Uterus (tissue), 4 donors: Measurements from ENCODE around the gene ACR. TPM values are rescaled to one million over a fixed set of nuclear protein-coding genes. Genes with fewer than 3 reads are reported as not detected.

Experiments used
- DNase-seq, 2 donors: peaks; one replicate each; pipeline ENCODE4 v3.0.0-alpha.2; 2019 to 2020
- H3K27ac ChIP-seq, 2 donors: fragments of 200-600 bp; sonication (generic); 1 replicate in 1 of 2; 2 replicates in 1 of 2; pipeline ENCODE4 v1.5.1; 2016 to 2018
- H3K27me3 ChIP-seq, 2 donors: fragments of 200-600 bp; sonication (generic); one replicate each; pipeline ENCODE4 v1.5.1; 2018 to 2019; ENCODE audit warnings: control low read depth in 1 of 2
- H3K36me3 ChIP-seq, 2 donors: fragments of 200-600 bp; sonication (generic); one replicate each; pipeline ENCODE4 v1.5.1; 2019; ENCODE audit warnings: control low read depth in 1 of 2
- H3K4me1 ChIP-seq, 2 donors: fragments of 200-600 bp; sonication (generic); one replicate each; pipeline ENCODE4 v1.5.1; 2018 to 2019; ENCODE audit warnings: control low read depth in 1 of 2
- H3K4me3 ChIP-seq, 2 donors: fragments of 200-600 bp; sonication (generic); 1 replicate in 1 of 2; 2 replicates in 1 of 2; pipeline ENCODE4 v1.5.1; 2018 to 2019; ENCODE audit warnings: mild to moderate bottlenecking in 1 of 2
- H3K9me3 ChIP-seq, 2 donors: fragments of 200-600 bp; sonication (generic); one replicate each; pipeline ENCODE4 v1.5.1; 2019; ENCODE audit warnings: control low read depth in 1 of 2
- POLR2A ChIP-seq, 2 donors: fragments of 450-650 bp; IDR thresholded peaks; one replicate each; pipeline ENCODE4 v1.6.1; 2016; ENCODE audit warnings: antibody characterized with exemption in 2 of 2, mild to moderate bottlenecking in 1 of 2, moderate library complexity in 1 of 2
- intact Hi-C: fragments of 100-400 bp; cut with DNase I; formaldehyde crosslinking; loops from one replicate; pipeline ENCODE4 v1.15.1; 2023; ENCODE audit warnings: low total_unique reads
- total RNA-seq, 4 donors: library from RNA; depleted of rRNA in 3 of 4; stranded (reverse); fragments of >200 nt in 3 of 4; gene quantifications; one replicate each; pipeline versions ENCODE4 v1.1.0 to v1.2.4, GENCODE V29; 2014 to 2023
- TF ChIP-seq, protein P1 (sequence below), 4 experiments: fragments of 200-600 bp in 2 of 4; fragments of 450-650 bp in 2 of 4; sonication (generic) in 2 of 4; IDR thresholded peaks; one replicate each; pipeline ENCODE4 v1.5.1; 2016 to 2019; ENCODE audit warnings: antibody characterized with exemption in 4 of 4, mild to moderate bottlenecking in 2 of 4, moderate library complexity in 1 of 4
- donor health status: DM: yes; HTN: yes; CAD: no.

The ACR gene
- total RNA-seq, 4 donors from 2014 or later: 0.35 to 7.9 TPM; not detected in 2

DNA sequence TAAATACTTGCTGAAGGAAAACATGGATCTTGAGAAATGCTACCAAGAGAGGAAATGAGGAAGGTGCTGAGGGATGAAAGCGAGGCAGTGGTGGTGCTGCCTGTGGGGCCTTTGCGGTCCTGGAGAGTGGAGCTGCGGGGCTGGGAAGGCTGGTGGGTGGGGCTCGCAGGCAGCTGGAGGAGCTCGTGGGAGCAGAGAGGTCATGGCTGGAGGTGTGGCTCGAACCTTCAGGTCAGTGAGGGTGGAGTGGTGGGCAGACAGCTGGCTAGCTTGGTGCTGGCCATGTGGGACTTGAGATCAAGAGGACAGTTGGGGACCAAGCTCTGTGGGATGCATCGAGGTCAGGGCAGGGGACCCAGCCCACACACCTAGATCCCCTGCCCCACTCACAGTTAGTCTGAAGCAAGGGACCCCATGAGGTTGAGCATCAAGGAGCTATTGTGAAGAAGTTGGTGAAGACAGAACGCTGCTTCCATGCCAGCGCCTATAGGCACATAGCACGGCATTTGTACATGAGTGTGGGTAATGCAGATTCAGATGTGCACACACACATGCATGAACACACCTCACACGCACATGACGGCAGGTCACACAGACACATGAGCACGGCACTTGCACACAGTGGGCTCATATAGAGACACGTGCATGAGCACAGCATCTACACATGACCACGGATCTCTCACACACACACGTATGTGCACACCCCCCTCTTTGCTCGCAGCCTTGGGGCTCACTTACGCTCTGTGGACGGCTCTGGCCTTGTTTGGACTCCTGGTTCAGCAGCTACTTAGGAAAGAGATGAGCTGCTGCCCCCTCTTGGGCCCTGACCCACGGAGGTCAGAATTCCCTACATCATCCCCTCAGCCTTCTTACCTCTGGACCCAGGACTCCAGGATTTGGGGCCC, 34.9 kb upstream of the ACR start:
- Histone ChIP-seq H3K4me1 (no peaks in the 10 kb centered on the region), H3K9me3 (no peaks in the 10 kb centered on the region), H3K4me3 (no peak overlapping the region), H3K27me3 (no peaks in the 10 kb centered on the region), H3K36me3 (no peaks in the 10 kb centered on the region), H3K27ac (no peak overlapping the region)
- TF ChIP-seq, protein P1, sequence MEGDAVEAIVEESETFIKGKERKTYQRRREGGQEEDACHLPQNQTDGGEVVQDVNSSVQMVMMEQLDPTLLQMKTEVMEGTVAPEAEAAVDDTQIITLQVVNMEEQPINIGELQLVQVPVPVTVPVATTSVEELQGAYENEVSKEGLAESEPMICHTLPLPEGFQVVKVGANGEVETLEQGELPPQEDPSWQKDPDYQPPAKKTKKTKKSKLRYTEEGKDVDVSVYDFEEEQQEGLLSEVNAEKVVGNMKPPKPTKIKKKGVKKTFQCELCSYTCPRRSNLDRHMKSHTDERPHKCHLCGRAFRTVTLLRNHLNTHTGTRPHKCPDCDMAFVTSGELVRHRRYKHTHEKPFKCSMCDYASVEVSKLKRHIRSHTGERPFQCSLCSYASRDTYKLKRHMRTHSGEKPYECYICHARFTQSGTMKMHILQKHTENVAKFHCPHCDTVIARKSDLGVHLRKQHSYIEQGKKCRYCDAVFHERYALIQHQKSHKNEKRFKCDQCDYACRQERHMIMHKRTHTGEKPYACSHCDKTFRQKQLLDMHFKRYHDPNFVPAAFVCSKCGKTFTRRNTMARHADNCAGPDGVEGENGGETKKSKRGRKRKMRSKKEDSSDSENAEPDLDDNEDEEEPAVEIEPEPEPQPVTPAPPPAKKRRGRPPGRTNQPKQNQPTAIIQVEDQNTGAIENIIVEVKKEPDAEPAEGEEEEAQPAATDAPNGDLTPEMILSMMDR (IDR thresholded peaks at IDR 0.05): no peak
- no peak for TF ChIP-seq POLR2A (IDR thresholded peaks at IDR 0.05)
- DNase-seq: no peak
- intact Hi-C loops: no loop called here

DNA sequence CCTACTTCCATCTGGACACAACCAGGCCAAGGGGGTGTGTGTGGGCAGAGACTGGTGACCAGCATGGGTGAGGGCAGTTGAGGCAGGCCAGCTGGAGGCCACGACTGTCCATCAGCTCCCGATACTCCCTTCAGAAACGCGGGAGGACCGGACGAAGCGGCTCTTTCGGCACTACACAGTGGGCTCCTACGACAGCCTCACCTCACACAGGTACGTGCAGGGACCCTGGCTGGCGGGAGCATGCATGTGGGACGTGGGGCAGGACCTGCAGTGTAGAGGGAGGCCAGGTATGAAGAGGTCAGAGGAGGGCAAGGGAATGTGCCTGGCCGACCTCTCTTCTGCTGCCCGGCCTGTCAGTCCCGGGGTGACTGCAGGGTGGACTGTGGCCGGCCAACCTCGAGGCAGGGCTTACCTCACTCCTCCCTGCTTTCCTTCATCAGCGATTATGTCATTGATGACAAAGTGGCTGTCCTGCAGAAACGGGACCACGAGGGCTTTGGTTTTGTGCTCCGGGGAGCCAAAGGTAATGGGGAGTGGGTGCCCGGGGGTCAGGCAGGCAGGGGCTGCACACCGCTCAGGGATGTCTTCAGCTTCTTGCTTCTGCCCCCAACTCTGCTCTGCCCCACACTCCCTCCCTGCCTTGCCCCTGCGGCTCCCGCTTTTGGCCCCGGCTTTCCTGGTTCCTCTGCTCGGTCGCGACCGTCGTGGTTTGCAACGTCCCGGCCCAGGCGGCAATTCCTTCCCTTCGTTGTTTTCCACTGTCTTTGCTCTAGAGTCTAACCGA, 34.1 kb upstream of the ACR start:
- Histone ChIP-seq H3K27me3 (no peaks in the 10 kb centered on the region), H3K36me3 (no peaks in the 10 kb centered on the region), H3K4me1 (no peaks in the 10 kb centered on the region), H3K9me3 (no peaks in the 10 kb centered on the region), H3K27ac (no peak overlapping the region), H3K4me3 (no peak overlapping the region)
- DNase-seq: no peak
- intact Hi-C loops: no loop called here
- TF ChIP-seq, protein P1 (IDR thresholded peaks at IDR 0.05): no peak
- TF ChIP-seq POLR2A (IDR thresholded peaks at IDR 0.05): no peak

DNA sequence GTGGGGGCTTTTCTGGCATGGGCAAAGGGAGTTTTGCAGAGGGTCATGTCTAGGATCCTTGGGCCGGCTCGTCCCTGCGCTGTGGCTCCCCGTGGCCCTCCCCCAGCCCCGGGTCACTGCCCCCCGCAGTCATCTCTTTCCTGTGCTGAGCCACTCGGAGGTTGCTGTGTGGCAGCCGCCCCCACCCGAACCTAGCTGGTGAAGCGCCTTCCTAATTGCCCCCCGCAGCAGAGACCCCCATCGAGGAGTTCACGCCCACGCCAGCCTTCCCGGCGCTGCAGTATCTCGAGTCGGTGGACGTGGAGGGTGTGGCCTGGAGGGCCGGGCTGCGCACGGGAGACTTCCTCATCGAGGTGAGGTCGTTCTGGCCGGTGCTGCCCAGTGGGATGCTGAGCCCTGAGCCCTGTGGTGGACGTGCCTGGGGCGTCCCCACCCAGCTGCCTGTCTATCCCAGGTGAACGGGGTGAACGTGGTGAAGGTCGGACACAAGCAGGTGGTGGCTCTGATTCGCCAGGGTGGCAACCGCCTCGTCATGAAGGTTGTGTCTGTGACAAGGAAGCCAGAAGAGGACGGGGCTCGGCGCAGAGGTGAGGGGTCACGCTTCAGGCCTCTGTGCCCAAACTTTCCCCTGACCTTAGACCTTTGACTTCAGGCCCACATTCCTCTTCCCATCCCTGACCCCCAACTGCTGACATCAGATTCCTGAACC, 33.3 kb upstream of the ACR start:
- no peaks in the 10 kb centered on the region for H3K36me3 ChIP-seq
- intact Hi-C loops: no loop called here
- no peaks in the 10 kb centered on the region for H3K4me1 ChIP-seq

DNA sequence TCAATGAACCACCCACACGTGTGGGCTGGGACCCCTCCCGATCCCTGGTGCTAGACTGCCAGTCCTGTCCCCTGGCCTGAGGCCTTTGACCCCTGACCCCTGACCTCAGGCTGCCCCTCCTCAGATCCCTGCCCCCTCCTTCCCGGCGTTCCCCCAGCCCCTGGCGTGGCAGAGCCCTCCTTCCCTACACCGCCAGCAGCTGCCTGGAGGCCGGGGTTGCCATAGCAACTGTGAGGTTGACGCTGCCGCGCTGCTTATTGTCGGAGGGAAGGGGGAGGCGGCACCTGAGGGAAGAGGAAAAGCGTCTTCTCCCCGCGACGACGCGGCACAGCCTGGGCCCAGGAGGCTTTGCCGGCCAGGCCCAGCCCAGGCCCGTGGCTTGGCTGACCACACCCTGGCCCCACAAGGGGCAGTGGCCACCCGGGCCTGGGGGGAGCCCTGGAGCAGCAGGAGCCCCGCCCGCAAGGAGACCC, 32.7 kb upstream of the ACR start:
- peak in 1 of 2 donors; percentile 39 for DNase-seq
- H3K9me3 ChIP-seq: no peaks in the 10 kb centered on the region
- no peaks in the 10 kb centered on the region for H3K27me3 ChIP-seq
- H3K4me3 ChIP-seq: no peak overlapping the region
- intact Hi-C loops: no loop called here
- H3K4me1 ChIP-seq: no peaks in the 10 kb centered on the region
- no peak overlapping the region for H3K27ac ChIP-seq
- TF ChIP-seq, protein P1 (IDR thresholded peaks at IDR 0.05): no peak
- TF ChIP-seq POLR2A (IDR thresholded peaks at IDR 0.05): no peak
- no peaks in the 10 kb centered on the region for H3K36me3 ChIP-seq

More for the DNA sequence above, 33.3 kb upstream of the ACR start:
- no peak for TF ChIP-seq POLR2A (IDR thresholded peaks at IDR 0.05)
- TF ChIP-seq, protein P1 (IDR thresholded peaks at IDR 0.05): no peak
- DNase-seq: no peak
- Histone ChIP-seq H3K27ac (no peak overlapping the region), H3K4me3 (no peak overlapping the region), H3K27me3 (no peaks in the 10 kb centered on the region), H3K9me3 (no peaks in the 10 kb centered on the region)
